ENCODE results near the gene PXMP2. TPM values are rescaled to one million over a fixed set of nuclear protein-coding genes. Genes with fewer than 3 reads are reported as not detected.
"Not testable (repeated sequence)": the region's sequence is repeated elsewhere in the genome, so short reads cannot be mapped to it uniquely, and the experiment has no call there.

The PXMP2 gene
- polyA plus RNA-seq, 3 donors from 2014 or later: 12.5 to 18.2 (median 17.3) TPM

DNA sequence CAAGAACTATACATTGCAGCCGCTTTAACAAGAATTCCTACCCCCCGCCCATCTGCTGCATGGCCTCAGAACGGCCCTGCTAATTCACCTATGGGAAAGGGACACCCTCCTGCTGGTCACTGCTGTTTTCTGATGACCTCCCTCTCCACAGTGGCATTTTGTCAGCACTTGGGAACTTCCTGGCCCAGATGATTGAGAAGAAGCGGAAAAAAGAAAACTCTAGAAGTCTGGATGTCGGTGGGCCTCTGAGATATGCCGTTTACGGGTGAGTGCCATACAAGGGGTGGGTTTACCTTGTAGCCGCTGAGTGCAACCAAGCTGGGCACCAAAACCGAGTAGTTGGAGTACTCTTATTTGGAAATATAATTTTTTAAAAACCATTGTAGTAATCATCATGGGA lies 2.7 kb downstream of the PXMP2 start:
- Mint-ChIP-seq H3K4me1 (peaks cover 11 to 23% of the 10 kb centered on the region in 2 donors), H3K27me3 (ENCODE audit: low read depth in 3 of 3) (peaks cover 0 to 5% (median 0%) of the 10 kb centered on the region in 3 donors), H3K27ac (no peak overlapping the region), H3K4me3 (peak overlapping the region; percentile 5 to 81 (median 38)), H3K36me3 (no peaks in the 10 kb centered on the region), H3K9me3 (no peaks in the 10 kb centered on the region)
- DNase-seq: no peak

DNA sequence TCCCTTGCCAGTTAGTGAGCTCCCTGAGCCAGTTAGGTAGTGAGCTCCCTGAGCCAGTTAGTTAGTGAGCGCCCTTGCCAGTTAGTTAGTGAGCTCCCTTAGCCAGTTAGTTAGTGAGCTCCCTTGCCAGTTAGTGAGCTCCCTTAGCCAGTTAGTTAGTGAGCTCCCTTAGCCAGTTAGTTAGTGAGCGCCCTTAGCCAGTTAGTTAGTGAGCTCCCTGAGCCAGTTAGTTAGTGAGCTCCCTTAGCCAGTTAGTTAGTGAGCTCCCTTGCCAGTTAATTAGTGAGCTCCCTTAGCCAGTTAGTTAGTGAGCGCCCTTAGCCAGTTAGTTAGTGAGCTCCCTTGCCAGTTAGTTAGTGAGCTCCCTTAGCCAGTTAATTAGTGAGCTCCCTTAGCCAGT lies 4.6 kb downstream of the PXMP2 start:
- H3K9me3 Mint-ChIP-seq; H3K27me3 Mint-ChIP-seq (ENCODE audit: low read depth in 3 of 3); DNase-seq; H3K27ac Mint-ChIP-seq; H3K4me3 Mint-ChIP-seq; H3K36me3 Mint-ChIP-seq: not testable (repeated sequence)
- peaks cover 5 to 13% of the 10 kb centered on the region in 2 donors for H3K4me1 Mint-ChIP-seq

DNA sequence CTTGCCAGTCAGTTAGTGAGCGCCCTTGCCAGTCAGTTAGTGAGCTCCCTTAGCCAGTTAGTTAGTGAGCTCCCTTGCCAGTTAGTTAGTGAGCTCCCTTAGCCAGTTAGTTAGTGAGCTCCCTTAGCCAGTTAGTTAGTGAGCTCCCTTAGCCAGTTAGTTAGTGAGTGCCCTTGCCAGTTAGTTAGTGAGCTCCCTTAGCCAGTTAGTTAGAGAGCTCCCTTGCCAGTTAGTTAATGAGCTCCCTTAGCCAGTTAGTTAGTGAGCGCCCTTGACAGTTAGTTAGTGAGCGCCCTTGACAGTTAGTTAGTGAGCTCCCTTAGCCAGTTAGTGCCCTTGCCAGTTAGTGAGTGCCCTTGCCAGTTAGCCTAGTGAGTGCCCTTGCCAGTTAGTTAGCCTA lies 7.5 kb downstream of the PXMP2 start:
- DNase-seq; H3K4me3 Mint-ChIP-seq; H3K27me3 Mint-ChIP-seq (ENCODE audit: low read depth in 3 of 3); H3K4me1 Mint-ChIP-seq; H3K27ac Mint-ChIP-seq; H3K9me3 Mint-ChIP-seq: not testable (repeated sequence)
- peaks cover 4 to 13% (median 5%) of the 10 kb centered on the region in 3 donors for H3K36me3 Mint-ChIP-seq

DNA sequence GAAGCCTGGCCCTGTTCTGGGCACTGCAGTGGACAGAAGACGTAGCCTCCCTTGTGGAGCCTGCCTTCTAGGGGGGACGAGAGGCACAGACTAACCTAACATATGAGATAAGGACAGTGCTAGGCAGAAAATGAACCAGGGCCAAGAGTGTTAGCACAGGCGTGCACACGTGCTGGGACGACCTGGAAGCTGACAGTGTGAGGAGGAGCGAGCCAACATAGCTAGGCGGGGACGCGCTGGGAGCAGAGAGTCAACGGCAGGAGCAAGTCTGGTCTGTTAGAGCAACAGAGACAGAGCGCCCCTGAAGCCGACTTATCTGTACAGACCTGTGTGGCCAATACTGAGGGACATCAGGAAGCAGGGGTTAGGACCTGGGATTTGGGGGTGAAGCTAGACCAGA lies 8.0 kb downstream of the PXMP2 start:
- H3K27me3 Mint-ChIP-seq (ENCODE audit: low read depth in 3 of 3): peaks cover 0 to 5% (median 0%) of the 10 kb centered on the region in 3 donors
- H3K9me3 Mint-ChIP-seq: no peaks in the 10 kb centered on the region
- H3K4me1 Mint-ChIP-seq: no peaks in the 10 kb centered on the region
- DNase-seq: no peak
- H3K4me3 Mint-ChIP-seq: no peak overlapping the region
- peak overlapping the region in 1 of 6 donors; percentile 59 for H3K27ac Mint-ChIP-seq
- H3K36me3 Mint-ChIP-seq: peaks cover 4 to 16% (median 8%) of the 10 kb centered on the region in 3 donors

DNA sequence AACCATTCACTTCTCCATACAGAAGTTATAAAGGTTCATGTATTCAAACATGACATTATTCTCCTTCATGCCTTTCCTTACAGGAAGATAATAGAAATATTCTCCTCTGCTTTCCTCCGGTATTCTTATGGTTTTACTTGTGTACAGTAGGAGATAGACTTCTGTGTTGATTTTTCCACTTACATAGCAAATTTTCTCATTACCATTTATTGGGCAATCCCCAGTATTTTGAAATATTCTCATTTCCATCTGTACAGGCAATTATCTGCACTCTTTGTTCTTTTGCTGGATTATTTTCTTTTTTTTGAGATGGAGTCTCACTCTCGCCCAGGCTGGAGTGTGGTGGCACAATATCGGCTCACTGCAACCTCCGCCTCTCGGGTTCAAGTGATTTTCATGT lies 11.0 kb downstream of the PXMP2 start:
- Mint-ChIP-seq H3K9me3 (no peaks in the 10 kb centered on the region), H3K36me3 (peaks cover 4 to 18% (median 9%) of the 10 kb centered on the region in 3 donors)

DNA sequence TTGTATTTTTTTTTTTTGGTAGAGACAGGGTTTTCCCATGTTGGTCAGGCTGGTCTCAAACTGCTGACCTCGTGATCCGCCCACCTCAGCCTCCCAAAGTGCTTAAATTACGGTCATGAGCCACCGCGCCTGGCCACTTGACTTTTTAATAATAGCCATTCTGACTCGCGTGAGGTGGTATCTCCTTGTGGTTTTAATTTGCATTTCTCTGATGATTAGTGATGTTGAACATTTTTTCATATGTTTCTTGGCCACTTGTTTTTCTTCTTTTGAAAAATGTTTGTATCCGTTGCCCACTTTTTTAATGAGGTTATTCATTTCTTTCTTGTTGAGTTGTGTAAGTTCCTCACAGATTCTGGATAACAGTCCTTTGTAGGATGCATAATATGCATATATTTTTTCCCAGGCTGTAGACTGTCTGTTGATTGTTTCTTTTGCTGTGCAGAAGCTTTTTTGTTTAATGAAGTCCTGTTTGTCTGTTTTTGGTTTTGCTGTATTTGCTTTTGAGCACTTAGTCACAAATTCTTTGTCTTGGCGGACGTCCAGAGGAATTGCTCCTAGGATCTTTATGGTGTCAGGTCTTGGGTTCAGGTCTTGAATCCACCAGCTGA lies 12.9 kb downstream of the PXMP2 start:
- Mint-ChIP-seq H3K9me3 (no peaks in the 10 kb centered on the region), H3K36me3 (peaks cover 4 to 17% (median 7%) of the 10 kb centered on the region in 3 donors), H3K27ac (no peak overlapping the region), H3K4me3 (no peak overlapping the region), H3K27me3 (ENCODE audit: low read depth in 3 of 3) (peaks cover 0 to 2% (median 0%) of the 10 kb centered on the region in 3 donors), H3K4me1 (no peaks in the 10 kb centered on the region)
- DNase-seq: no peak

More for the DNA sequence above, 11.0 kb downstream of the PXMP2 start:
- no peaks in the 10 kb centered on the region for H3K4me1 Mint-ChIP-seq
- DNase-seq: no peak
- H3K27me3 Mint-ChIP-seq (ENCODE audit: low read depth in 3 of 3): peaks cover 0 to 5% (median 0%) of the 10 kb centered on the region in 3 donors
- H3K27ac Mint-ChIP-seq: peak overlapping the region in 1 of 6 donors; percentile 34
- H3K4me3 Mint-ChIP-seq: no peak overlapping the region

DNA sequence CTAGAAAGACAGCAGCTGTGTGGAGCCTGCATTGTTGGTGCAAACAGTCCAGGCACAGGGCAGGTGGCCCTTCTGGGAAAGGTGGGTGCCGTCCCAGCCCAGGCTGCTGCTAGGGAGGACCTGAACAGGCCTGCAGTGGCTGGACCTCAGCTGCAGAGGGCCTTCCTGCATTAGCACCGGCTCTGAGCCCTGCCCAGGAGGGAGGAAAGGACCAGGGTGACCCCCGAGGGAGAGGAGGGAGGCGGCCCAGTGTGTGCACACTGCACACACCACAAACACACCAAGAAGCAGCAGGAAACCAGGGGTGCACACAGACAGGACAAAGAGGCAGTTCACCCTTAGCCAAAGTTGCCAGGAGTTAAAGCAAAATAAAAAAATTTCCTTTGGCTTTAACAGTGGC lies 15.3 kb downstream of the PXMP2 start:
- no peak for DNase-seq
- H3K4me1 Mint-ChIP-seq: peaks cover 0 to 2% of the 10 kb centered on the region in 2 donors
- H3K36me3 Mint-ChIP-seq: peaks cover 4 to 10% (median 8%) of the 10 kb centered on the region in 3 donors

DNA sequence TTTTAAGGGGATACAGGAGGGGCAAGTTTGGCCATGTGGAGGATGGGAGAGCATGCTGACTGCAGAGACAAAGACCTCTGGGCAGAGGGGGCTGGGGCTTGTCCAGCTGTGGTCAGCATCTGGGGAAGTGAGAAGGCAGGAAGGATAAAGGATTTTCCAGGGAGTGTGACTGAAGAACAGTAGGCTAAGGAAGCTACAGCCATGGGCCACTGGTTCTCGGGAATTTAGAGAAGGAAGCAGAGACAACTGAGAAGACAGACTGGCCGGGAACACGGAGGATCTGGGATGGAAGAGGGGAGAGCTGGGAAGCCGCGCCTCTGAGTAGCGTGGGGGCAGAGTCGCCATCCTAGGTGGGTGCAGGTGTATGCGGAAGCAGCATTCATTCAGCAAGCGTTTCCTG lies 16.3 kb downstream of the PXMP2 start:
- Mint-ChIP-seq H3K4me1 (peaks cover 0 to 2% of the 10 kb centered on the region in 2 donors), H3K27me3 (ENCODE audit: low read depth in 3 of 3) (peaks cover 0 to 4% (median 2%) of the 10 kb centered on the region in 3 donors), H3K27ac (no peak overlapping the region), H3K9me3 (peaks cover 0 to 12% (median 1%) of the 10 kb centered on the region in 6 donors), H3K4me3 (no peak overlapping the region), H3K36me3 (peaks cover 0 to 8% (median 5%) of the 10 kb centered on the region in 3 donors)
- no peak for DNase-seq

More for the DNA sequence above, 15.3 kb downstream of the PXMP2 start:
- no peak overlapping the region for H3K27ac Mint-ChIP-seq
- peaks cover 0 to 5% (median 1%) of the 10 kb centered on the region in 6 donors for H3K9me3 Mint-ChIP-seq
- H3K4me3 Mint-ChIP-seq: no peak overlapping the region
- H3K27me3 Mint-ChIP-seq (ENCODE audit: low read depth in 3 of 3): peaks cover 0 to 4% (median 2%) of the 10 kb centered on the region in 3 donors

DNA sequence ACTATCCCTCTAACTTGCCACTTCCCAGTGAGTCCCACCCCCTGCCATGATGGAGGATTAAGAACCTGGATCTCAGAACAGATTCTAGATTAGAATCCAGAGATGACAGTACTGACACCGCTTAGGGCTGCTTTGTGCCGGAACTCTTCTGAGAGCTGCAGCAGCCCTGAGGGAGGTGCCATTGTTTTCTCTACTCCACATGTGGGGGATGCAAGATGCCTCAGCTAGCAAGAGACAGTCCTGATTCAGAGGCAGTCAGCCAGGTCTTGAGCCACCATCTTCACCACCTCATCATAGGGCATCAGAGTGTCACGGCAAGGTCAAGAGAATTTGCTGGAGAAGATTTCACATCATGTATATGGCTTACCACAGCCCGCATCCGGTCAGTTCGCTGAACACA lies 19.9 kb downstream of the PXMP2 start:
- DNase-seq: no peak
- Mint-ChIP-seq H3K27me3 (ENCODE audit: low read depth in 3 of 3) (peaks cover 2 to 5% (median 4%) of the 10 kb centered on the region in 3 donors), H3K4me3 (peak overlapping the region in 2 of 5 donors; percentile 61 to 66), H3K27ac (peak overlapping the region in 3 of 6 donors; percentile 3 to 29 (median 18)), H3K36me3 (peaks cover 0 to 3% (median 0%) of the 10 kb centered on the region in 3 donors), H3K4me1 (peaks cover 14 to 16% of the 10 kb centered on the region in 2 donors), H3K9me3 (peaks cover 0 to 12% (median 1%) of the 10 kb centered on the region in 6 donors)

DNA sequence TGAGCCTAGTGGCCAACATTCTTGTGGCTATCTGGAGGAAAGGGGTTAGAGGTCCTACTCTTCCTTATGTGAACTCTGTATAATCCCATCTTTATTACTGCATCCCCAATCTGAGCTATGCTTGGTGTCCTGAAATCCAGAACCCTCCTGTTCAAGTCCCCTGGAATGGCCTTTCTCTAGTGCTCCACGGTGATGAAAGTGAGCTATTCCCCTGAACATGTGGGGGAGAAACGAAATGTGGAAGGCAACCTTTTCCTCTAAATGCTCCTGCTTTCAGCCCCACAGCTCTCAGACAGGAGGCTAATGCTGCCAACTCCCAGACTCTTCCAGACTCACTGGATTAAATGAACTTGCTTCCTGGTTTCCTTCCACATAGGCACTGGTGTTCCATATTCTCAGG lies 20.8 kb downstream of the PXMP2 start:
- Mint-ChIP-seq H3K4me3 (peak overlapping the region in 2 of 5 donors; percentile 7 to 87), H3K9me3 (peaks cover 0 to 12% (median 1%) of the 10 kb centered on the region in 6 donors)

DNA sequence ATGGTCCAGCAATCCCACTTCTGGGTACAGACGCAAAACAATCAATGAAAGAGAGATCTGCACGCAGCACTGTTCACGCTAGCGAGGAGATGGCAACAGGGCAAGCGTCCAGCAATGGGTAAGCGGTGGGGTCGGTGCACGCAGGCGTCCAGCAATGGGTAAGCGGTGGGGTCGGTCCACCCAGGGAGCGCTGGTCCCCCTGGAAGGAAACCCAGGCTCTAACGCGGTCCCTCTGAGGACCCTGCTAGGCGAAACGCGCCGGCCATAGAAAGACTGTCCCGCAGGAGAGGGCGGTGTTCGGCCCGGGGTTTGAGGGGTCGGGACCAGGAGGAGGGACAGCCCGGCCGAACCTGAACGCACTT lies 22.6 kb downstream of the PXMP2 start:
- Mint-ChIP-seq H3K4me3 (peak overlapping the region; percentile 87 to 94 (median 91)), H3K36me3 (peaks cover 0 to 3% (median 0%) of the 10 kb centered on the region in 3 donors), H3K27ac (peak overlapping the region; percentile 89 to 97 (median 91)), H3K4me1 (peaks cover 22 to 31% of the 10 kb centered on the region in 2 donors), H3K27me3 (ENCODE audit: low read depth in 3 of 3) (peaks cover 4 to 5% (median 4%) of the 10 kb centered on the region in 3 donors), H3K9me3 (peaks cover 0 to 12% (median 1%) of the 10 kb centered on the region in 6 donors)
- no peak for DNase-seq

More for the DNA sequence above, 20.8 kb downstream of the PXMP2 start:
- no peak for DNase-seq
- Mint-ChIP-seq H3K27me3 (ENCODE audit: low read depth in 3 of 3) (peaks cover 4 to 5% (median 4%) of the 10 kb centered on the region in 3 donors), H3K4me1 (peaks cover 16 to 20% of the 10 kb centered on the region in 2 donors), H3K27ac (peak overlapping the region in 3 of 6 donors; percentile 32 to 54 (median 39)), H3K36me3 (peaks cover 0 to 3% (median 0%) of the 10 kb centered on the region in 3 donors)

DNA sequence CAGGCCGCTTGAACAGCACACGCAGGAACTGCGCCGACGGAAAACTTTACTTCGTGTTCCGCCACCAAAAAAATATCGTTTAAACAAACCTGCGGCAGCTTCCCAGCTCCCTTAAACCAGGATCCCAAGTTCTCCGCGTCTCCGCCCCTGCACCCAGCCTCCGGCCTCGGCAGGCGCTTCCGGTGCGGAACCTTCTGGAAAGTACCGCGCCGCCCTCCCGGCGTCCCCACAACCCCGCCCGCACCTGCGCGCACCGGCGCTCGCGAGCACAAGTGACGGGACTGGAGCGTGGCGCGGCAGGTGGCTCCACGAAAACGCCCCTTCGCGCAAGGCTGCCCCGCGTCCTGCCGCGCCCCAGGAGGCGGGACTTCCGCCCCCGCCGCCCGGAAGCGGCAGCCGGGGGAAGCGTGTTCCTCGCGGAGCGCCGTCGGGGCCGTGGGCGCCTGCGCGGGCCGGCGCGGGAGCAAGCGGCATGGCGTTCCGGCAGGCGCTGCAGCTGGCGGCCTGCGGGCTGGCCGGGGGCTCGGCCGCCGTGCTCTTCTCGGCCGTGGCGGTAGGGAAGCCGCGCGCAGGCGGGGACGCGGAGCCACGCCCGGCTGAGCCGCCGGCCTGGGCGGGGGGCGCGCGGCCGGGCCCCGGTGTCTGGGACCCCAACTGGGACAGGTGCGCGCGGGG lies 23.2 kb downstream of the PXMP2 start, which contains the start of gene PGAM5:
Gene PGAM5, plus strand, starts transcription at position 438 of the 675 bp plus-strand sequence. Its CDS starts 35 bp downstream, at position 473.
- peaks cover 22 to 31% of the 10 kb centered on the region in 2 donors for H3K4me1 Mint-ChIP-seq
- peaks cover 0 to 3% (median 0%) of the 10 kb centered on the region in 3 donors for H3K36me3 Mint-ChIP-seq
- peak within 1 kb of the TSS; percentile 89 to 97 (median 91) for H3K27ac Mint-ChIP-seq
- H3K9me3 Mint-ChIP-seq: peaks cover 0 to 12% (median 1%) of the 10 kb centered on the region in 6 donors
- H3K27me3 Mint-ChIP-seq (ENCODE audit: low read depth in 3 of 3): peaks cover 4 to 5% (median 4%) of the 10 kb centered on the region in 3 donors
- peak within 1 kb of the TSS; percentile 87 to 94 (median 91) for H3K4me3 Mint-ChIP-seq
- DNase-seq: peak; percentile 88 to 92 (median 91)

DNA sequence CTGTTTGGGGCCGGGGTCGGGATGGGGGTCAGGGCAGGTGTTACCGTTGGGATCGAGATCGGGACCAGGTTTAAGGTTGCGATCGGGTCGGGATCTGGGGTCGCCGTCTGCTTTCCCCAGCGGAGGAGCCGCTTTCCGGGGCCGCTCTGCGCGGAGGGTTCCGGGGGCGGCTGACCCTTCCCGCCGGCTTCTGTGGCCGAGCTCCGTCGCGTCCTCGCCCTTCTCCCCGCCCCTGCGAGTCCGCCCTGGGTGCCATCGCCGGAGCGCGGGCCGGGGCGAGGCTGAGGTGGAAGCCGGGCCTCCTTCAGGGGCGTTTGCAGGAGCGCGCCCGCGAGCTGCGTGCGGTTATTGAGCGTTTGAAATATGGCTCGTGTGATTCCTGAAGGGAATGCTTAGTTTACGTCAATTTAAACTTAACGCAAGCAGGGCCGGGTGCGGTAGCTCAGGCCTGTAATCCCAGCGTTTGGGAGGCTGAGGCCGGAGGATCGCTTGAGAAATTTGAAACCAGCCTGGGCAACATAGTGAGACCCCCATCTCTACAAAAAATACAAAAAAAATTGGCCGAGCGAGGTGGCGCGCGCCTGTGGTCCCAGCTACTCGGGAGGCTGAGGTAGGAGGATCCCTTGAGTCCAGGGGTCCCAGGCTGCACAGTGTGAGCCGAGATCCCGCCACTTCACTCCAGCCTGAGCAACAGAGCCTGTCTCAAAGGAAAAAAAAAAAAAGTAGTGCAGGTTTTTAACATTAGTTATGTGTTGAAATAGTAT lies 23.9 kb downstream of the PXMP2 start:
- H3K27me3 Mint-ChIP-seq (ENCODE audit: low read depth in 3 of 3): peaks cover 4 to 5% (median 4%) of the 10 kb centered on the region in 3 donors
- DNase-seq: no peak
- peaks cover 0 to 3% (median 0%) of the 10 kb centered on the region in 3 donors for H3K36me3 Mint-ChIP-seq
- H3K4me3 Mint-ChIP-seq: peak overlapping the region; percentile 72 to 83 (median 79)
- H3K9me3 Mint-ChIP-seq: peaks cover 0 to 12% (median 1%) of the 10 kb centered on the region in 6 donors
- H3K27ac Mint-ChIP-seq: peak overlapping the region in 4 of 6 donors; percentile 20 to 61 (median 26)
- H3K4me1 Mint-ChIP-seq: peaks cover 22 to 31% of the 10 kb centered on the region in 2 donors

Data from immature natural killer cell (primary cell).